Mucosa of descending colon (tissue), 3 donors: ENCODE measurements around the gene OR4N2. TPM values are rescaled to one million over a fixed set of nuclear protein-coding genes. Genes with fewer than 3 reads are reported as not detected.
"Not testable (repeated sequence)": the region's sequence is repeated elsewhere in the genome, so short reads cannot be mapped to it uniquely, and the experiment has no call there.

Experiments used
- ATAC-seq: fragments of 200-7000 bp; cut with Tn5 transposase; one replicate; pipeline ENCODE4 v1.9.1; 2020; ENCODE audit warnings: mild to moderate bottlenecking, moderate library complexity
- DNase-seq, 3 donors: peaks; one replicate each; pipeline ENCODE4 v3.0.0-alpha.2; 2020
- H3K36me3 ChIP-seq: fragments of 200-600 bp; one replicate; pipeline ENCODE4 v1.8.0; 2021; ENCODE audit warnings: low read depth, mild to moderate bottlenecking
- H3K4me1 ChIP-seq: fragments of 200-600 bp; one replicate; pipeline ENCODE4 v1.8.0; 2021; ENCODE audit warnings: low read depth, mild to moderate bottlenecking
- H3K4me3 ChIP-seq: fragments of 200-600 bp; one replicate; pipeline ENCODE4 v1.8.0; 2021; ENCODE audit warnings: mild to moderate bottlenecking
- H3K9me3 ChIP-seq: fragments of 200-600 bp; one replicate; pipeline ENCODE4 v1.8.0; 2021; ENCODE audit warnings: mild to moderate bottlenecking
- CTCF ChIP-seq: fragments of 200-600 bp; IDR thresholded peaks from one replicate; pipeline ENCODE4 v1.8.0; 2022; ENCODE audit warnings: antibody characterized with exemption, mild to moderate bottlenecking
- intact Hi-C, 2 donors: fragments of 100-400 bp; cut with DNase I in 1 of 2; cut with micrococcal nuclease in 1 of 2; formaldehyde crosslinking; loops; one replicate each; pipeline versions ENCODE4 v1.11.0 to v1.11.1; 2022; cut with DNase I, micrococcal nuclease
- total RNA-seq, 3 donors: library from RNA; stranded (reverse); fragmentation: NEBNext Ultra II Directional in 2 of 3; extraction: Animal tissue kit (Norgen Biotek cat#: 25700) in 2 of 3; gene quantifications; one replicate each; pipeline versions ENCODE4 v1.2.1 to v1.2.4, GENCODE V29; 2021 to 2023
- donor health status: DM: no; HTN: no; CAD: no; lungs with moderate emphysema.
- donor health status: DM: no; HTN: no; CAD: no.
- donor health status: DM: no; HTN: yes; CAD: no.

The OR4N2 gene
- total RNA-seq, 3 donors from 2014 or later, result not detected

GRCh38 chr14:19799880-19800279 lies 3.7 kb upstream of the OR4N2 start:
- no peak for TF ChIP-seq CTCF
- Histone ChIP-seq H3K36me3 (no peaks in the 10 kb centered on the region), H3K4me3 (no peak overlapping the region), H3K4me1 (no peaks in the 10 kb centered on the region), H3K9me3 (peaks cover 71% of the 10 kb centered on the region)
- DNase-seq, result no peak
- intact Hi-C loops, result no loop called here
- peak; percentile 20 for ATAC-seq

DNA sequence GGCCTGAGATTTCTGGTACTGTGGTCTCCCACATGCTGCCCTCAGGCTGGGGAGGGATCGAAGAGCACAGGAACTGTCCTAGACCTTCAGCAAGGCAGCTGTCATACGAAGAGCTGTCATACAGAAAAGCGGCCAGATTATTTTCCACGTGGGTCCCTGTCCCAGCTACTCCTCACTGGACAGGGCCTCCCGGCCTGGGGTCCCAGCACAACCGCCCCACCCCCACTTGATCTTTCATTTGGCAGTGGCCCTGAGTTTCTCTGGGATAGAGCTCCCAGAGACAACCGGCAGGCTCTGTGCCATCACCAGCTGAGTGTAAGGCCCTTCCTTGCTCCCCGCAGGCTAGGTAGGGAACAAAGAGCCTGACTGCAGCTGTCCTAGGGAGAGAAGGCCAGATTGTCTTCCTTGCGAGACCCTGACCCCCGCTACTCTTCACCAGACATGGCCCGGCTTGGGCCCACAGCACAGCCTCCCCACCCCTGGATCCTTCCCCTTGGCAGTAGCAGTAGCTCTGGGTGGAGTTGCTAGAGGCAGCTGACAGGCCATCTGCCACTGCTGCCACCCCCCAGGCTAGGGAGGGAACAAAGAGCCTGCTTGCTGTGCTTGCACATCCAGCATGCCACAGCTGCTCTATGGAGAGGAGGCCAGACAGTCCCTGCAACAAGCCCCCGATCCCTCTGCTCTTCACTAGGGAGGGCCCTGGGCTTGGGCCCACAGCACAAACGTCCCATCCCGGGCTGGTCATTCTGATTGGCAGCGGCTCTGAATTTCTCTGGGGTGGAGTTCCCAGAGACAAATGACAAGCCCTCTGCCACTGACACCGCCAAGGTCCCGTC lies 3.1 kb upstream of the OR4N2 start:
- no peak for DNase-seq
- Histone ChIP-seq H3K36me3 (no peaks in the 10 kb centered on the region), H3K9me3 (peaks cover 77% of the 10 kb centered on the region), H3K4me1 (no peaks in the 10 kb centered on the region), H3K4me3 (no peak overlapping the region)
- TF ChIP-seq CTCF, result no peak
- peak; percentile 31 for ATAC-seq
- intact Hi-C loops, result no loop called here

GRCh38 chr14:19801118-19801464 lies 2.5 kb upstream of the OR4N2 start:
- DNase-seq (no peak), ATAC-seq (peak; percentile 36)
- no peak for TF ChIP-seq CTCF
- H3K4me1 ChIP-seq, result no peaks in the 10 kb centered on the region
- no peaks in the 10 kb centered on the region for H3K36me3 ChIP-seq
- intact Hi-C loops, result no loop called here
- peaks cover 83% of the 10 kb centered on the region for H3K9me3 ChIP-seq
- H3K4me3 ChIP-seq, result no peak overlapping the region

GRCh38 chr14:19813171-19813920 lies 9.8 kb downstream of the OR4N2 start:
- ATAC-seq, result not testable (repeated sequence)

GRCh38 chr14:19819879-19820278 lies 16.3 kb downstream of the OR4N2 start:
- ATAC-seq, DNase-seq, H3K4me1 ChIP-seq, H3K36me3 ChIP-seq, H3K4me3 ChIP-seq, intact Hi-C loops: not testable (repeated sequence)
- H3K9me3 ChIP-seq, result peaks cover 69% of the 10 kb centered on the region

More at GRCh38 chr14:19813171-19813920, 9.8 kb downstream of the OR4N2 start:
- H3K4me3 ChIP-seq, H3K4me1 ChIP-seq, H3K36me3 ChIP-seq, intact Hi-C loops, DNase-seq: not testable (repeated sequence)
- peaks cover 77% of the 10 kb centered on the region for H3K9me3 ChIP-seq

- ATAC-seq, intact Hi-C loops, H3K4me3 ChIP-seq, H3K4me1 ChIP-seq, H3K36me3 ChIP-seq, DNase-seq: not testable (repeated sequence)
- H3K9me3 ChIP-seq, result peaks cover 68% of the 10 kb centered on the region
These were observed 17.4 kb downstream of the OR4N2 start for GRCh38 chr14:19821016-19821415.

GRCh38 chr14:19823178-19823577 lies 19.6 kb downstream of the OR4N2 start:
- no peak for TF ChIP-seq CTCF
- intact Hi-C loops, result no loop called here
- H3K4me3 ChIP-seq, result no peak overlapping the region
- no peaks in the 10 kb centered on the region for H3K36me3 ChIP-seq
- ATAC-seq (no peak), DNase-seq (no peak)
- H3K9me3 ChIP-seq, result peaks cover 67% of the 10 kb centered on the region
- H3K4me1 ChIP-seq, result no peaks in the 10 kb centered on the region
